GM23338 (cell line): ENCODE data around the gene ABCC6.

Source experiments
- CTCF ChIP-seq, 2 experiments: fragments of 200-600 bp in 1 of 2; sonication (generic) in 1 of 2; conservative IDR thresholded peaks; 2 replicates each; pipeline versions ENCODE4 v1.5.1 to v1.6.1; 2016 to 2017; ENCODE audit warnings: antibody characterized with exemption in 2 of 2, low read depth in 2 of 2, mild to moderate bottlenecking in 2 of 2, moderate library complexity in 1 of 2
- EZH2 ChIP-seq: fragments of 200-600 bp; sonication (generic); IDR thresholded peaks from one replicate; pipeline ENCODE4 v1.8.0; 2017; ENCODE audit warnings: antibody characterized with exemption, mild to moderate bottlenecking, low read depth; ENCODE audit not compliant: unreplicated experiment
- JUNB ChIP-seq: IDR thresholded peaks from one replicate; pipeline ENCODE4 v1.6.1; 2016; ENCODE audit warnings: antibody characterized with exemption; ENCODE audit not compliant: unreplicated experiment
- POLR2AphosphoS5 ChIP-seq: IDR thresholded peaks from 2 replicates; pipeline ENCODE4 v1.6.1; 2016; ENCODE audit warnings: antibody characterized with exemption, low read depth
- REST ChIP-seq: IDR thresholded peaks from one replicate; pipeline ENCODE4 v1.6.1; 2018; ENCODE audit warnings: antibody characterized with exemption; ENCODE audit not compliant: unreplicated experiment
- ZNF114 ChIP-seq: fragments of 250-450 bp; sonication (Bioruptor Pico); IDR thresholded peaks from 2 replicates; pipeline ENCODE4 v1.5.0; 2020; ENCODE audit warnings: mild to moderate bottlenecking, moderate library complexity

- TF ChIP-seq CTCF (conservative IDR thresholded peaks at IDR 0.05; ENCODE audit: low read depth in 2 of 2) (no peak), POLR2AphosphoS5 (no peak), EZH2 (no peak), REST (no peak), ZNF114 (CRISPR knock-in tag) (no peak), JUNB (no peak)
Measured at GRCh38 chr16:16184594-16184993, 38.7 kb downstream of the ABCC6 start.
